Left cardiac atrium (tissue), 4 donors: ENCODE data around the gene PRRG3. TPM values are rescaled to one million over a fixed set of nuclear protein-coding genes. Genes with fewer than 3 reads are reported as not detected.
"Not testable (repeated sequence)": the region's sequence is repeated elsewhere in the genome, so short reads cannot be mapped to it uniquely, and the experiment has no call there.

Source experiments
- ATAC-seq, 2 donors: fragments of 200-7000 bp; cut with Tn5 transposase; one replicate each; pipeline ENCODE4 v1.9.1; 2020; ENCODE audit warnings: mild to moderate bottlenecking in 2 of 2, moderate library complexity in 2 of 2
- DNase-seq: peaks from one replicate; pipeline ENCODE4 v3.0.0-alpha.2; 2020
- intact Hi-C, 2 donors: fragments of 100-400 bp; cut with DNase I; formaldehyde crosslinking; loops; one replicate each; pipeline versions ENCODE4 v1.14.1 to v1.15.1; 2022 to 2023
- long read RNA-seq: library from polyadenylated mRNA; unstranded; transcript quantifications from one replicate; pipeline ENCODE4 v2.0.0, GENCODE V29; 2021
- total RNA-seq, 2 donors: library from RNA; stranded (reverse); fragmentation: NEBNext Ultra II Directional; extraction: Animal tissue kit (Norgen Biotek cat#: 25700); gene quantifications; one replicate each; pipeline ENCODE4 v1.2.1, GENCODE V29; 2021
- donor health status: DM: no; HTN: yes; CAD: no.
- donor health status: DM: no; HTN: yes; CAD: no; lungs with severe emphysema.
- donor health status: DM: yes; HTN: yes; CAD: no.
- donor health status: Dilated cardiomyopathy.

PRRG3 gene
- 1 to 10 TPM in 1 of 2 donors, under 1 TPM in 1; 0.18 to 1.1 TPM for total RNA-seq
- long read RNA-seq: 0 reads

DNA sequence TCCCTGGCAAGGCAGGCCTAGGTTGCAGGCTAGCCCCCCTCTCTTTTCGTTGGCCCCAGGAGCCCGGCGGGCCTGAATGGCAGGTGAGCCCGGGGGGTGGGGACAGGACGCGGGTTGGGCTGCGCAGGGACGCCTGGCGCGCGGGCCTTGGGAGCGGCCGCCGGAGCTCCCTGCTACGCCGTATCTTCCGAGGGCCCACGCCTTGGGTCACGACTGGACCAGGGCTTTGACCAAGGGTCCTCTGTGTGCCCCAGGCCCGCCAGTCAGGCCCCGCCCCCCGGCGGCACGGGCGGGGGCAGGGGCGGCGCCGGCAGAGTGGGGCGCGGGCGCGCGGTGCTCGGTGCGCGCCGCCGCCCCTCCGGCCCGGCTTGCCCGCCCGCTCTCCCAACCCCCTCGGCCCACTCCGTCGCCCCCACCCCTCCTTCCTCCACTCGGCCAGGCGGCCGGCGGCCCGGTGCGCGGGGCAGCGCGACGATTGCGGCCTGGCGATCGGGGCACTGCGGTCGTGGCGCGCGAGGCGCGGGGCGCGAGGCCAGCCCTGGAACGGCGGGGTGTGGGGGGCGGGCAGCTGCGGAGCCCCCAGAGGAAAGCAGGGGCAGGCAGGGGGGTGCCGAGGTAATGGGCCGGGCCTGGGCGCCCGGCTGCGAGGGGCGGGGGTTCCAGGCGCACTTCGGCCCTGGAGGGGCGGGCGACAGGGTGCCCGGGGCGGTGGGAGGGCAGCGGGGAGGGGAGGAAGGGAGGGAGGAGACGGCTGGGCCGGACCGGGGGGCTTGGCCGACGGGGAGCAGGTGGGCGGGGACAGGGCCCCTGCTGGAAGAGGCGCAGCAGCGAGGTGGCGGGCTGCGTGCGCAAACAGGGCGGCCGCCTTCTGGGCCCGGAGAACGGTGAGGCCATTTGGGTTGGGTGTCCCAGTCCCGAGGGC is at the start of gene PRRG3:
PRRG3 (plus strand) TSS at position 798 of the 922 bp plus-strand sequence. CDS start 3,357 bp downstream, outside the sequence.
- intact Hi-C loops: no loop called here
- ATAC-seq (no peak), DNase-seq (no peak)

DNA sequence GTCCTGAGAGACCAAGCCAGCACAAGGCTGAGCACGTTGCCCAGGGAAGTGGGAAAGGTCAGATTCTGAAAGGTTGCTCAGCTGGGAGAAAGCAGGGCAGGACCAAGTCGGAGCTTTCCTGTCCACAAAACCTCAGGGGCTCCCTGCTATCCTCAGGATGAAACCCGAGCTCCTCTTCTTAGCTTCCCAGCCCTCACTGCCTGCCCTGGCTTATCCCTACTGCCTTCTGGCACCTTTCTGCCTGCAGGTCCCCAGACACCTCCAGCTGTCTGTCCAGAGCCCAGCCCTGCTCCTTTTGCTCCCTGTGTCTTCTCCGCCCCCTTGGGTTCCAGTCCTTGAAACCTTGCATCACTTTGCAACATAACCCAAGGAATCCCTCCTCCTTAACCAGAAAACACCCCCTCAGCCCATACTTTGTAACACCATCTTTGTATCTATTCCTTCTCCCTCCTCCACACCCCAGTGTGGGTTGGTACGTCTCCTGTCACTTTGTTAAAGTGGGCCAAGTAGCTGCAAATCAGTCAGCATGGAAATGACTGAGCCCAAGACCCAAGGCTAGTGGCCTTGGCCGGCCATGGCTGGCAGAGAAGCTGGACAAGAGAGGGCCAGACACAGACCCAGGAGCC is 20.0 kb upstream of the PRRG3 start:
- intact Hi-C loops: no loop called here
- DNase-seq (no peak), ATAC-seq (no peak)

DNA sequence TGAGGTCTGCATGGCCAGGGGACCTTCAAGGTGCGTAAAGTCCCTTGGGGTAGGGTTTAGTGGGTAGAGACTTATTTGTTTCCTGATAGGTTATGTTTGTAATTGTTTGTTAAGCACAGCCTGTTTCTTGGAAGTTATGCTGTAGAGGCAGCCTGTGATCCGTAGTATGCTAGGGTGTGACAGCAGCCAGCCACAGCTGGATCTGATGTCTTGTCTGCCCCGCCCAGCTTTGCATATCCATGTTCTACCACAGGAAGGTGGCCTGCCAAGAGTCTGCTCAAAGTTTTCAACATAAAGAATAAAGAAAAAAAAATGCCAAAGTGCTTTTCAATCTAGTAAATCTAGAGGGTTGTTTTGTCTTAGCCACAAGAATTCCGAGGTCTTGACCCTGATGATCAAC is 19.1 kb upstream of the PRRG3 start:
- ATAC-seq: no peak
- intact Hi-C loops: no loop called here

GRCh38 chrX:151679798-151680402 is 15.4 kb upstream of the PRRG3 start:
- intact Hi-C loops: loop anchor here (2.0 to 5.0 kb wide), 2 partner anchors 528 to 529 kb away; no protein-coding TSS in a partner anchor
- DNase-seq (no peak), ATAC-seq (peak in 1 of 2 donors; percentile 68)

More for the DNA sequence above, 19.1 kb upstream of the PRRG3 start:
- no peak for DNase-seq

DNA sequence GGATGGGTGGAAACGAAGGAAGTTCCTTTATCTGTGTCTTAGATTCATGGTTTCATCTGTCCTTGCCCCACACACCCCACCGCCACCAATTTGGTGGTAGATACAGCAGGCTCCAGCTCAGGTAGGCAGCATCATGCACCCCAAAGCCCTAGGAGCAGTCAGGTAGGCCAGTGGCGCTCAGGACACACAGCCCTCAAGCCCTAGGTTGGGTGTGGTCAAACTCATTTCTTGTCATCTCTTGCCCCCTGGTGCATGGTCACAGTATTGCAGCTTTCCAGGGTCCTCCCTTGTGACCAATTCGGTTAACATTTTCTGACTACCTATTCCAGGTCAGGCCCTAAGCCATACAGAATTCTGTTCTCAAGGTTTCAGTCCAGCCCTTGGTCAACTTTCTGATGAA is 14.5 kb upstream of the PRRG3 start:
- DNase-seq: peak; percentile 34
- intact Hi-C loops: loop anchor here (2.0 to 5.0 kb wide), 2 partner anchors 529 to 530 kb away; no protein-coding TSS in a partner anchor
- peak; percentile 34 to 51 for ATAC-seq

DNA sequence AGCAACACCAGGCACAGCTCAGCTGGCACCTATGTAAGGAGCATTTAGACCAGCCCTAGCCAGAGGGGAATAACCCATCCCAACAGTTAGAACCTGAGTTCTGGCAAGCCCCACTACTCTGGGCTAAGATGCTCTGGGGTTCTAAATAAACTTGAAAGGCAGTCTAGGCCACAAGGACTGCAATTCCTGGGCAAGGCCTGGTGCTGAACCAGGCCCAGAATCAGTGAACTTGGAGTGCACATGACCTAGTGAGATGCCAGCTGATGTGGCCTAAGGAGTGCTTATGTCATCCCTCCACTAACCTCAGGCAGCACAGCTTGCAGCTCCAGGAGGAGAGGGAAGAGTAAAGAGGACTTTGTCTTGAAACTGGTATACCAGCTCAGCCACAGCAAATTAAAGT is 7.6 kb upstream of the PRRG3 start:
- DNase-seq: no peak
- intact Hi-C loops: no loop called here

DNA sequence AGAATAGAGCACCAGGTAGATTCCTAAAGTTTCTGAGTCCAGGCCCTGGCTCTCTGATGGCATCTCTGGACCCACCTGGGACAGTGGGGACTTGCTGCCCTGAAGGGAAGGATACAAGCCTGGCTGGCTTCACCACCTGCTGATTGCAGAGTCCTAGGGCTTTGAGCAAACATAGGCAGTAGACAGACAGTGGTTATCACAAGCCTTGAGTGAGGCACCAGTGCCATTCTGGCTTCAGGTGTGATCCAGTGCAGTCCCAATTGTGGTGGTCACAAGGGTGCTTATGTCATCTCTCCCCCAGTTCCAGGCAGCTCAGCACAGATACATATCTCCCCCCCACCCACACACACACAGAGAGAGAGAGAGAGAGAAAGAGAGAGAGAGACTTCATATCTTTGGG is 6.6 kb upstream of the PRRG3 start:
- DNase-seq (no peak), ATAC-seq (no peak)
- intact Hi-C loops: no loop called here

More for the DNA sequence above, 7.6 kb upstream of the PRRG3 start:
- no peak for ATAC-seq

- ATAC-seq (no peak), DNase-seq (no peak)
- intact Hi-C loops: no loop called here
Observed at GRCh38 chrX:151692825-151693224, 2.4 kb upstream of the PRRG3 start.

GRCh38 chrX:151694121-151694520 is 1.1 kb upstream of the PRRG3 start:
- DNase-seq: no peak
- intact Hi-C loops: no loop called here
- ATAC-seq: no peak

GRCh38 chrX:151695583-151696340 is 504 bp downstream of the PRRG3 start:
- no peak for DNase-seq
- intact Hi-C loops: no loop called here
- no peak for ATAC-seq

DNA sequence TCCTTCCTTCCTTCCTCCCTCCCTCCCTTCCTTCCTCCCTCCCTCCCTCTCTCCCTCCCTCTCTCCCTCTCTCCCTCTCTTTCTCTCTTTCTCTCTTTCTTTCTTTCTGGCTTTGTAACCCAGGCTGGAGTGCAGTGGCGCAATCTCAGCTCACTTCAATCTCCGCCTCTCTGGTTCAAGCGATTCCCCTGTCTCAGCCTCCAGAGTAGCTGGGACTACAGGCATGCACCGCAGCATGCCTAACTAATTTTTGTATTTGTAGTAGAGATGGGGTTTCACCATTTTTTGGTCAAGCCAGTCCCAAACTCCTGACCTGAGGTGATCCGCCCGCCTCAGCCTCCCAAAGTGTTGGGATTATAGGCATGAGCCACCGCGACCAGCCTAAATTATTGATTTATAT is 1.8 kb downstream of the PRRG3 start:
- intact Hi-C loops, ATAC-seq, DNase-seq: not testable (repeated sequence)

DNA sequence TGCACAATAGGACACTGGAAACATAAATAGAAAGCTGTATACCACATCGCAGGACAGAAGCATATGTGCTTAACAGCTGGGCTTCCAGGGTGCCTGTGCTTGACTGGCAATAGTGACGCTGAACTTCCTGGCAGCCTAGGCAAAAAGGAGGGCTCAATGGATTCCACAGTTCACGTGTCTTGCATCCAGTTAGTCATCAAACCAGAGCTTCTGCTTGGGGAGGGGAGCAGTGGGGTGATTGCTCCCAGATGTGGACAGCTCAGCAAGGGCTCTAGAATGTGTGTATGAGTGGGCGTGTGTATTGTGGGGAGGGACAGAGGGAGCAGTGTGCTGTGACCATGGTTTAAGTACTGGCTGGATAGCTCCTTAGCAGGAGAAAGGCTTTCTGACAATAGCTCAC is 2.3 kb downstream of the PRRG3 start:
- intact Hi-C loops: no loop called here
- DNase-seq (no peak), ATAC-seq (peak in 1 of 2 donors; percentile 53)

- ATAC-seq (no peak), DNase-seq (no peak)
- intact Hi-C loops: no loop called here
Observed at GRCh38 chrX:151698485-151698884, 3.2 kb downstream of the PRRG3 start.

- intact Hi-C loops: no loop called here
- ATAC-seq (no peak), DNase-seq (no peak)
Observed at GRCh38 chrX:151699746-151700145, 4.5 kb downstream of the PRRG3 start.

- intact Hi-C loops: no loop called here
- ATAC-seq (no peak), DNase-seq (no peak)
Observed at GRCh38 chrX:151700581-151700980, 5.3 kb downstream of the PRRG3 start.

- no peak for DNase-seq
- intact Hi-C loops: no loop called here
- no peak for ATAC-seq
Observed at GRCh38 chrX:151701071-151701470, 5.8 kb downstream of the PRRG3 start.

- no peak for DNase-seq
- ATAC-seq: no peak
- intact Hi-C loops: no loop called here
Observed at GRCh38 chrX:151701531-151701930, 6.3 kb downstream of the PRRG3 start.

- DNase-seq: no peak
- intact Hi-C loops: no loop called here
- ATAC-seq: no peak
Observed at GRCh38 chrX:151702026-151702714, 6.9 kb downstream of the PRRG3 start.
